HG03103 (cell line): ENCODE data around the gene LYZ.

Experiments used
- ATAC-seq: cut with Tn5 transposase; IDR thresholded peaks from one replicate; pipeline ENCODE4 v1.9.1; 2021; ENCODE audit warnings: low read depth; ENCODE audit not compliant: unreplicated experiment

The LYZ gene

GRCh38 chr12:69368171-69368570, 20.0 kb downstream of the LYZ start:
- ATAC-seq, result no peak

GRCh38 chr12:69383074-69383473, 34.9 kb downstream of the LYZ start:
- ATAC-seq, result no peak

- no peak for ATAC-seq
These were observed 36.9 kb downstream of the LYZ start for GRCh38 chr12:69385038-69385437.

- ATAC-seq, result no peak
These were observed 38.7 kb downstream of the LYZ start for GRCh38 chr12:69386921-69387320.

- ATAC-seq, result no peak
These were observed 40.2 kb downstream of the LYZ start for GRCh38 chr12:69388371-69388770.

DNA sequence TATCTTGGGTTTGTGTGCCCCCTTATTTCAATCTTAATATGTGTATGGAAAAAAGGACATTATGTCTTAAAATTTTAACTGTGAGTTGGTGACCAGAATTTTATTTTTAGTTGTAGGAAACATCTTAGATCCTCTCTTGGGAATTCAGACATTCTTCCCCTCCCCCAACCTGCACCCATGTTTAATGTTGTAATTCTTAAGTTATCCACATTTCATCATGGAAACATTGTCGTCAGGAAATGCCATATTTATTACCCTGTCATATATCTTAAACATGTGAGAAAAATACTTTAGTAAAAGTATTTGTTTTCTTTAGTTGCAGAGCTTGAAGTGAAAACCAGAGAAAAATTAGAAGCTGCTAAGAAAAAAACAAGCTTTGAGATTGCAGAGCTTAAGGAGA, 41.6 kb downstream of the LYZ start:
- ATAC-seq, result no peak

GRCh38 chr12:69392179-69392928, 44.2 kb downstream of the LYZ start:
- ATAC-seq, result peak; percentile 76

DNA sequence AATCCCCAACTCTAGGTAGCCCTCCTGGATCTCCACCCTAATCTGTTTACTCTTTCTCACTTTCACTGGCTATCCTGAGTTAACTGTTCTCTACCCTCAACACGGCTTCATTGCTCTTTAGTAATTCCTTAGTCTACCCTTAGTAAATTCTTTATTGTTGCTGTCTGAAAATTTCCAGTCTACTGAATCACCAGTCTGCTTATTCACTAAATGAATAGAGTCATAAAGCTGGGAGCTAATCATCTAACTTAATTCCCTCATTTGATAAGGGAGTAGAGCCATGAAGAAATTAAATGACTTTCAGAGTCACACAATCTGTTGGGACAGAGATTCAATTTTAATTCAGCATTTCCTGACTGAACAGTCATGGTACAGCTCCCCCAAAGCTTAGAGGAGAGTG, 47.9 kb downstream of the LYZ start:
- ATAC-seq, result no peak

GRCh38 chr12:69396963-69397362, 48.8 kb downstream of the LYZ start:
- ATAC-seq, result no peak

DNA sequence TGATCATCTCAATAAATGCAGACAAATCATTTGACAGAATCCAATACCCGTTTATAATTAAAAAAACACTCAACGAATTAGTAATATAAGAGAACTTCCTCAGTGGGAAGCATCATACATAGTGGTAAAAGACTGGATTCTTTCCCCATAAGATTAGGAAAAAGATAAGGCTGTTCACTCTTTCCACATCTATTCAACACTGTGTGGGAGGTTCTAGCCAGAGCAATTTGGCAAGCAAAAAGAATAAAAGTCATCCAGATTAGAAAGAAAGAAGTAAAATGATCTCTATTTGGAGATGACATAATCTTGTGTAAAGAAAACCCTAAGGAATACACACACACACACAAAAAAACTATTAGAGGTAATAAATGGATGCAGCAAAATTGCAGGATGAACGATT, 49.8 kb downstream of the LYZ start:
- no peak for ATAC-seq

DNA sequence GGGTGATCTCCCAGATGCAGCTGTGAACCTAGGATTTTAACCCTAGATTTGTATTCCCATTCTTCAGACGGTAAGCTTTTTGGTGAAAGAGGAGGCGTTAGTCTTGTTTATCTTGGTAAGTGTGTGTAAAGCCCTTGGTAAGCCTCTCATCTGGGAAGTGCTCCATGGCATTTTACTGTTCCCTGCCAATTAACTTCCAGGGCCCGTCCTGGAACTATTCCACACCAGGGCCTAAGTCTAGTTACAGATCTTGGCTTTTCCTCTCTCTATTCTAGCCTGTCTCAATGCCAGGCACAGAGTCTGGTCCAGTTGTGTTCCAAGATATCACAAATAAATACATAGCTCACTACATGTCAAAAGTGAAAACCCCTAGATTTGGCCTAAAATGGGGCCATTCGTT, 53.8 kb downstream of the LYZ start:
- ATAC-seq, result no peak
